ENCODE results near the gene ATP9A. TPM values are rescaled to one million over a fixed set of nuclear protein-coding genes. Genes with fewer than 3 reads are reported as not detected.
"Not testable (repeated sequence)": the region's sequence is repeated elsewhere in the genome, so short reads cannot be mapped to it uniquely, and the experiment has no call there.

ATP9A gene
- total RNA-seq, 4 donors from 2014 or later = 15.1 to 50.8 (median 30.0) TPM

GRCh38 chr20:51740838-51741237, 27.4 kb downstream of the ATP9A start:
- no peaks in the 10 kb centered on the region for H3K4me1 ChIP-seq
- no peak overlapping the region for H3K4me3 ChIP-seq
- H3K27me3 ChIP-seq = no peaks in the 10 kb centered on the region
- no peak overlapping the region for H3K27ac ChIP-seq
- no peaks in the 10 kb centered on the region for H3K36me3 ChIP-seq
- no peaks in the 10 kb centered on the region for H3K9me3 ChIP-seq
- TF ChIP-seq POLR2A (IDR thresholded peaks at IDR 0.05) (no peak), CTCF (IDR thresholded peaks at IDR 0.05) (no peak)
- intact Hi-C loops (cut with DNase I; ENCODE audit: low total_unique reads) = no loop called here
- no peak for DNase-seq

- H3K4me1 ChIP-seq; H3K9me3 ChIP-seq; H3K4me3 ChIP-seq; intact Hi-C loops (cut with DNase I; ENCODE audit: low total_unique reads); H3K36me3 ChIP-seq; H3K27me3 ChIP-seq; DNase-seq; H3K27ac ChIP-seq: not testable (repeated sequence)
These were observed 27.9 kb downstream of the ATP9A start for GRCh38 chr20:51740308-51740707.

GRCh38 chr20:51739722-51740249, 28.4 kb downstream of the ATP9A start:
- no peak overlapping the region for H3K4me3 ChIP-seq
- H3K9me3 ChIP-seq = no peaks in the 10 kb centered on the region
- TF ChIP-seq CTCF (IDR thresholded peaks at IDR 0.05) (no peak), POLR2A (IDR thresholded peaks at IDR 0.05) (no peak)
- no peak overlapping the region for H3K27ac ChIP-seq
- H3K27me3 ChIP-seq = no peaks in the 10 kb centered on the region
- no peaks in the 10 kb centered on the region for H3K36me3 ChIP-seq
- H3K4me1 ChIP-seq = no peaks in the 10 kb centered on the region
- no peak for DNase-seq
- intact Hi-C loops (cut with DNase I; ENCODE audit: low total_unique reads) = no loop called here

- H3K4me3 ChIP-seq = no peak overlapping the region
- H3K27ac ChIP-seq = no peak overlapping the region
- no peaks in the 10 kb centered on the region for H3K27me3 ChIP-seq
- intact Hi-C loops (cut with DNase I; ENCODE audit: low total_unique reads) = no loop called here
- TF ChIP-seq POLR2A (IDR thresholded peaks at IDR 0.05) (no peak), CTCF (IDR thresholded peaks at IDR 0.05) (no peak)
- DNase-seq = no peak
- no peaks in the 10 kb centered on the region for H3K4me1 ChIP-seq
- no peaks in the 10 kb centered on the region for H3K9me3 ChIP-seq
- H3K36me3 ChIP-seq = no peaks in the 10 kb centered on the region
These were observed 29.2 kb downstream of the ATP9A start for GRCh38 chr20:51738877-51739447.

DNA sequence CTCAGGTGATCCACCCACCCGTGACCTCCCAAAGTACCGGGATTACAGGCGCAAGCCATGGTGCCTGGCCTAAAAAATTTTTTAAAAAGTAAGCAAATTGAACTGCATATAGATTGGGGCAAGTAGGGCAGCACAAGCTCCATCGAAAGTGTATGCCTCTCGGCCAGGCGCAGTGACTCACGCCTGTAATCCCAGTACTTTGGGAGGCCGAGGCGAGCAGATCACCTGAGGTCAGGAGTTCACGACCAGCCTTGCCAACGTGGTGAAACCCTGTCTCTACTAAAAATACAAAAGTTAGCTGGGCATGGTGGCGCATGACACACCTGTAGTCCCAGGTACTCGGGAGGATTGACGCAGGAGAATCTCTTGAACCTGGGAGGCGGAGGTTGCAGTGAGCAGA, 29.9 kb downstream of the ATP9A start:
- H3K27me3 ChIP-seq; DNase-seq; H3K4me3 ChIP-seq; H3K4me1 ChIP-seq; intact Hi-C loops (cut with DNase I; ENCODE audit: low total_unique reads); H3K27ac ChIP-seq; H3K36me3 ChIP-seq; H3K9me3 ChIP-seq: not testable (repeated sequence)

GRCh38 chr20:51736947-51737346, 31.2 kb downstream of the ATP9A start:
- Histone ChIP-seq H3K36me3 (no peaks in the 10 kb centered on the region), H3K4me3 (no peak overlapping the region), H3K27ac (no peak overlapping the region), H3K27me3 (no peaks in the 10 kb centered on the region), H3K9me3 (no peaks in the 10 kb centered on the region), H3K4me1 (no peaks in the 10 kb centered on the region)
- DNase-seq = no peak
- intact Hi-C loops (cut with DNase I; ENCODE audit: low total_unique reads) = no loop called here
- TF ChIP-seq CTCF (IDR thresholded peaks at IDR 0.05) (no peak), POLR2A (IDR thresholded peaks at IDR 0.05) (no peak)
